ENCODE measurements around the gene CRYGA.

The CRYGA gene, protein sequence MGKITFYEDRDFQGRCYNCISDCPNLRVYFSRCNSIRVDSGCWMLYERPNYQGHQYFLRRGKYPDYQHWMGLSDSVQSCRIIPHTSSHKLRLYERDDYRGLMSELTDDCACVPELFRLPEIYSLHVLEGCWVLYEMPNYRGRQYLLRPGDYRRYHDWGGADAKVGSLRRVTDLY

DNA sequence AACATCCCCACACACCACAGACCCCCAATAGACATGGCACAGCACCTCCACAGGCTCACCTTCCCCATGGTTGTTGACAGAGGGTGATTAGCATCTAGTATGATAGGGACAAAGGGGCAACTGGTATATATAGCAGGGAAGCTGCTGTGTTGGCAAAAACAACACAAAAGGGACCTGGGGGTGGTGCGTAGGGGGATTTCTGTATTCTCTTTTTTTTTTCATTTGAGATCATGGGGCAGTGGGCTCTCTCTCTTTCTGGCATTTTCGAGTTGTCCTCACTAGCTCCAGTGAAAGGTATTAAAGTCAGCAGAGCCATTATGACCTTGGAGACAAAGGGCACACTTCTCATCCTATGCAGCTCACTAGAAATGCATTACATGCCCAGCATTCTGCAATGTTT is at the start of gene CRYGA:
CRYGA (minus strand) TSS at position 101 of the 400 bp plus-strand sequence; CDS start at position 68, 33 bp downstream.
- DNase-seq: no peak

DNA sequence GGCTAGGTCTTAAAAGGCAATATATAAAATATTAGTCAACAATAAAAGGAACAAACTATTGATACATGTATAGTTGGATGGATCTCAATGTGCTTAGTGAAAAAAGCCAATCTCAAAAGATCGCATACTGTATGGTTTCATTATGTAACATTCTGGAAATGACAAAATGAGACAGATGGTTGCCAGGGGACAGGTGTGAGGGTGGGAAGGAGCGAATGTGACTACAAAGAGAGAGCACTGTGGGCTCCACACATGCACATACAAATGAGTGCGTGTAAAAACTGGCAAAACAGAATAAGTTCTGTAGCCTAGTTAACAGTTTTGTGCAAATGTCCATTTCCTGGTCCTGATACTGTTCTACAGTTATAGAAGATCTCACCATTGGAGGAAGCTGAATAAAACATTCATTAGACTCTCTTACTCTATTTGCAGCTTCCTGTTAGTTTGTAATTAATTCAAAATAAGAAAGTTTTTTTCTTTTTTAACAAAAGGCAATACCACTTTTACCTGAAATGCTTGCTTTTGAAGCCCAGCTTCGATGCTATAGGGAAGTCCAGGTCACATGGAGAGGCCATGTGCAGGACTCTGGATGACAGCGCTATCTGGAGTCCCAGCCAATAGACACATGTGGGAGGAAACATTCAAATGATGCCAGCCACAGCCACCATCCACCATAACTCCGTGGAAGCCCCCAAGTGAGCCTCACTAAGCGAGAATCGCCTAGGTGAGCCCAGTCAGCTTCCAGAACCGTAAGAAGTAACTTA is 47.5 kb upstream of the CRYGA start:
- no peak for DNase-seq

DNA sequence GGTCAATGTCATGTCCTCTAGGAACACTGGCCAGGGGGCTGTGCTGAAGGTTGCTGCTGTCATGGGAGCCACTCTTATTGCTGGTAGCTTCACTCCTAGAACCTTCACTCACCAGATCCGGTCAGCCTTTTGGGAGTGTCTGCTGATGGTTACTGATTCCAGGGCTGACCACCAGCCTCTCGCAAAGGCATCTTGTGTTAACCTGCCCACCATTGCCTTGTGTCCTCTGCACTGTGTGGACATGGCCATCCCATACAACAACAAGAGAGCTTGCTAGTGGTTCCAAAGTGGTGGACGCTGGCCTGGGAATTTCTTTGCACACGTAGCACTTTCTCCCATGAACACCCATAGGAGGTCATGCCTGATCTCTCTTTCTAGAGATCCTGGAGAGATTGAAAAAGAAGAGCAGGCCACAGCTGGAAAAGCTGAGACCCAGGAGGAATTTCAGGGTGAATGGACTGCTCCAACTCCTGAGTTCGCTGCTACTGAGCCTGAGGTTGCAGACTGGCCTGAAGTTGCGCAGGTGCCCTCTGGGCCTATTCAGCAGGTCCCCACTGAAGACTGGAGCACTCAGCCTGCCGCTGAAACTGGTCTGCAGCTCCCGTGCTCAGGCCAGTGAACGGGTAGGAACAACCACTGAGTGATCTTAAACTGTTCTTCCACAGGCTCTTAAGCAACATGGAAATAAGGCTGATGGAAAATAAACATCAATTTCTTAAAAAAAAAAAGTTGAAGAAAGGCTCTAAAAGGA is 45.1 kb upstream of the CRYGA start:
- DNase-seq: no peak

DNA sequence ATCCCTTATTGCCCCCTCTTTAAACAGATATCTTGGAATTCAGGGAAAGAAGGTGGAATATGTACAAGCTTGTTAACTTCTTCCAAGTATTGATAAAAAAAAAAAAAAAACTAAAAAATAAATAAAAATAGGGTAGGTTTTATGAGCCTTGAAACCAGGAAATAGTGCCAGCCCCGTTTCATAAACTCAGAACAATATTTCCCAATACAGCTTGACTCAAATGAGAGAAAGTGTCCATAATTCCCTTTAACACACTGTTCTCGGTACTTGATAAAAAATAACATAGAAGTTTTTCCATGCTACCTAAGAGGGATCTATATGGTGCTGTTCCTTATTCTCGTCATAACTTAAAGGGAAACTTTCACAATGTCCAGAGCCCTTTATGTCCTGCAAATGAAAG is 44.4 kb upstream of the CRYGA start:
- no peak for DNase-seq

DNA sequence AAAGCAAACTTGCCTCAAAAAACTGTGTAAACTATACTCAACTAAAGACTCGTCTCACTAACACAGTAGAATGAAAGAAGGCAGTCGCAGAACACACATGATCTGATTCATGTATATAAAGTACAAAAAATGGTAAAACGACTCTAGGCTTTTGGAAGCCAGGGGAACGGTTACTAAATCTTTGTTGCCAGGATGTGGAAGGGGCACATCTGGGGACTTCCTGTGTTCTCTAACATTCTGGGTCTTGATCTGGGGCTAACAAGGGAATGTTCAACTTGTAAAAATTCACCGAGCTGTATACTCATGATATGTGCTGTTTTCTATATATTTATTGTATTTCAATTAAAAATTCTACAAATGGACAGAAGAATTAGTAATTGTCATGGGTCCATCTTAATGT is 40.8 kb upstream of the CRYGA start:
- DNase-seq: no peak

DNA sequence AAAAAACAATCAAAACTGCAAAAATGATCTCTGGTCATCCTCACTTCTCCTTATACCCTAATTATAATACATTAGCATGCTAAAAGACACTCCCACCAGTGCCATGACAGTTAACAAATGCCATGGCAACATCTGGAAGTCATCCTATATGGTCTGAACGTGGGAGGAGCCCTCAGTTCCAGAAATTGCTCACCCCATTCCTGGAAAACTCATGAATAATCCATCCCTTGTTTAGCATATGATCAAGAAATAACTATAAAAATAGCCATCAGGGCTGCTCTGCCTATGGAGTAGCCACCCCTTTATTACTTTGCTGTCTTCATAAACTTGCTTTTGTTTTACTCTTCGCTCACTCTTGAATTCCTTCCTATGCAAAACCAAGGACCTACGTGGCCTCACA is 32.1 kb upstream of the CRYGA start:
- DNase-seq: no peak

DNA sequence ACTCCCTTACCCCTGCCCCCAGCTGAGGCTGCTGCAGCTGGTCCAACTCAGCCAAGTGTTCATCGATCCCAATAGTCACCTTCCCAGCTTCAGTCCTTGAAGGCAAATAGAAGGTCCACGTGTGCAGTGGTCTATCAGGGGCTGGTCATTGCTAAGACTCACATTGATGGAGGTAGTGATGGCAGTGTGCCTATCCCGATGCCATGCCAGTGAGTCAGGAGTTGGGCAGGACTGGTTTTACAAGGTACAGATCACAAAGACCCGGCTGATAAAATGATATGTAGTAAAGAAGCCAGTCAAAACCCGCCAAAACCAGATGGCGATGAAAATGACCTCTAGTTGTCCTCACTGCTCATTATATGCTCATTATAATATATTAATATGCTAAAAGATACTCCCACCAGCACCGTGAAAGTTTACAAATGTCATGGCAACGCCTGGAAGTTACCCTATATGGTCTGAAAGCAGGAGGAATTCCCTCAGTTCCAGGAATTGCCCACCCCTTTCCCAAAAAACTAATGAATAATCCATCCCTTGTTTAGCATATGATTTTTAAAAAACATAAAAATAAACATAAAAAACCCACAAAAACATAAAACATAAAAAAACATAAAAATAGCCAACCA is 29.3 kb upstream of the CRYGA start:
- DNase-seq: no peak

DNA sequence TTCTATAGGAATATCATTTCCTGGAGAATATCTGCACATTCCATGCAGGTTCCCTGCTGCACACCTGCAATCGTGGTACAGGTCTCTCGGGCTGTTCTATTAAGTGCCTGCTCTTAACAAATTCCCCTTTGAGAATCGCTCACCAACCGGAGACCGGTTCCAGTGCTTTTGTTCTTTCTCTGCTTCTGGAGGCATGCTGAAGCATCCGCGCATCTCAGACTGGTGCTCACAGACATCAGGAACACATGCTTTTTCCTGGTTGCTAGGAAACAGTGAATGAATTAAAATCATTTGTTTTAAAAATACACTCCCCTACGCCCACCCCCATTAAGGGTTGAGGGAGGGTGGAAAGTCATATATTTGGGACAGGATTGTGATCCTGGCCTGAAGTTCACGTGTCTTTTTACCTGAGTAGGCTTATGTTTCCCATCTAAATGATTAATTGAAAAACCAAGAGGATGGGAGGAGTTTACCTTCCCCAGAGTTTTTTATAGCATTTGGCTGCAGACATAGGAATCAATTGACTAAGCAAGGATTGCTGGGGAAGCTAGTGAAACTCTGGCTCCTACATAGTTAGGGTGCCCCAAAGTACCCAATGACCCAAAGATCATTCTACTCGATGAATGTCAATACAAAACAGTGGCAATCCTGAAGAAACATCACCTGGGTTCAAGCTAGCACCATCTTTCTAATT is 26.6 kb upstream of the CRYGA start, which contains the start of gene C2orf80:
C2orf80 (minus strand) TSS at position 221 of the 694 bp plus-strand sequence. CDS start 3,044 bp downstream, outside the sequence.
- DNase-seq: no peak

DNA sequence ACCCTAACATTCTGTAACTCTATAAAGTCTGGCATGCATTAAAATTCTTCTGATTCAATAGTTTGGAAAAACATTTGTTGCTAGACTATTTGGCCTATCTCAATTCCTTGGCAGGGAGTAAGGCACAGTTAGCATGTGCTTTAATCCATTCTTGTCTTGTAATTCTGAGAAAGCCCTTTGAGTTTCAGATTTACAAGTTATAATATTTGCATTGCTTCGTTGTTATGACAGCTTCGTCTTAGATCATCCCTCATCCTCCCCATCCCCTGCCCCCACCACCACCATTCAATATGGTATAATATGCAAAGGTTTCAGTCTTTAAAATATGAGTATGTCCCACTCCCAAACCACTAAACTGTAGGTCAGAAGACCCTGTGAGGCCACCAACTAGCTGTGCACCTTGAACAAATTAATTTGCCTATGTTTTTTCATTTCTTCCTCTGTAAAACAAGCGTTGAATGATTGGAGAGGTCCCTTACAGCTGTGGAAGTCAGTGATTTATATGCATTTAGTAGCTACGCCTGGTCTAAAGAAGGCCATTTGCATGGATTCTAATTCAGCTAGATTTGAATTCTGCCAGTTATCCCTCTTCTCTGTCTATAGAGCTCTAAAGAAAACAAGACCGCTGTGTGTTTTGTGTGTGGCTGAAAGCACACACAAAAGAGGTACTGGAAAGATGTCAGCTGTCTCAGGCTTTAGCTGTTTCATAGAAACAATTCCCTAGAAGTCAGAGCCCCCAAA is 25.9 kb upstream of the CRYGA start:
- DNase-seq: no peak

DNA sequence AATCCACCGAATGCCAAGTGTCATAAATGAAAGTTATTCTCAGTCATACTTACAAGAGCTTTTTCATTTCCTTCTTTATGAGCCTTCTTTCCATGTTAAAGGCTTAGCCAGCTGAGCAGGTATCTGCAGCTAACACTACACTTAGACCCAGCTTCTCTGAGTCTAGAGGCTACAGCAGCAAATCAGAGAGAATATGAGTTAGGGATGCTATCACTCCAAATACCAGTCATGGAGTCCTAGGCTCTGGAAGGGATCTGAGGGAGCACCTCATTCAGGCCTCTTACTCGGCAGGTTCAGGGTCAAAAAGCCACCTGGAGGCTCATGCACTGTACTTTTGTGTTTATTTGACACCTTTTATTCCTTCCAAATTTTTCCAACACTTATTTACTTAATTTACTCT is 23.5 kb upstream of the CRYGA start:
- DNase-seq: no peak

DNA sequence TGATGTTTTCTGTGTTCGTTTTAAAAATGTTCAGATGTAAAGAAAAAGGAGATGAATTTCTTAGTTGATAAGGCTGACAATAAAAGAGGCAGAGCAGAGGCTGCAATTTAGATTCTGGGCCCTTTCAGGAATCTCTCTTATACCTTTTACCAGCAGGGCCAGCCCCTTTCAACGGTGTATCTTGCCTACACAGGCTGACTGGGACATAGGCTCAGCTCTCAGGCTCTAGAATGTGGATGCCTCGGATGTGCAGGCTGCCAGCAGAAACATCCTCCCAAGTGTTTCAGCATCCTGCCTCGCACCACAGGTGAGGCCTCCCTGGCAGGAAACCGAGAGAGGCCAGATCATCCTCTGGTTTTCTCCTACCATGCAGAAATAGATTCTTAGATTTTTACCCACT is 23.1 kb upstream of the CRYGA start:
- DNase-seq: no peak

DNA sequence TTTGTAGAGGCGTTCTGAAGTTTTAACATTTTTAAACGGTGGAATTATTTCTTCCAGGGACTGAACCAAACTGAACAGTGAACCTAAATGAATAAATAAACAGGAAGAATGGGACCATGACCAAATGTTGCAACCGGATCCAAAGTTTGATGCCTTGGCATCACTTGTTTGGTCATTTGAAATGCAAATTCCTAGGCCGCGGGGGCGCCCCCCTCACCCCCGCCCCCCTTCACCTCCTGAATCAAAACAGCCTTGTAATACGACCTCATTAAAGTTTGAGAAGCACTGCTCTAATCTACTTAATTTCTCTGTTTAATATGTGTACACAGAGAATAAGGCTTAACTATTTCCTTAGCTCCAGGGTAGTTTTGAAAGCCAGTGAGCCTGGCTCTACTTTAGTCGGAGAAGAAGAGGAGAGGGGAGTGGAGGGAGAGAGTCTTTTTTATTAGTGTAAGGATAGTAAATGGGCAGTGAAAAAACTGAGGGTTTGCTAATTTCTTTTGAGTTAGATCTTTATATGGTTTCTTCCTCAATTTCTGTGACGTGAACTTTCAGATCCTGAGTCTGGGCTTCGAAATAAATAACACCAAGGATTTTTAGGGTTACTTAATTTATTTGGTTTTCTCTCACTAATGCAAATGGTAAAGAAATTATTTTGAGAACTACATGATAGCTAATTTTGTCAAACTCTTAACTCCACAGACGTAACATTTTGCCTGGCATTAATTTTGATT is 20.8 kb upstream of the CRYGA start:
- DNase-seq: no peak

DNA sequence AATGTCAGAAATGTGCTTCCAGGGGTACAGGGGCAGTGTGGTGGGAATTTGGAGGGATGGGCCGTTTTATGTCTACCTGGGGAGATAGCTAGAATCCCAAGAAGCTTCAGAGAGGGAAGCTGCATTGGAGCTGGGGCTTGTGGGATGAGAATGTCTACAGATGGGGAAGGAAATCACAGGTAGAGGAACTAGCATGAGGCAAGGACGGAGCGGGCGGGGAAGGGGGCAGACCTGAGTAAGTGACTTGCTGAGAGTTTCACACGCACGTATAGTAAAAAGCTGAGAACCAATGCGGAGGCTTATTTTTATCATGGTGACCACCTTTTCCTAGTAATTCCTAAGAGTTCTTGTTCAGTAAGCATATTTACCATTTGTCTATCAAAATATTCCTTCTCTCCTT is 20.1 kb upstream of the CRYGA start:
- no peak for DNase-seq

DNA sequence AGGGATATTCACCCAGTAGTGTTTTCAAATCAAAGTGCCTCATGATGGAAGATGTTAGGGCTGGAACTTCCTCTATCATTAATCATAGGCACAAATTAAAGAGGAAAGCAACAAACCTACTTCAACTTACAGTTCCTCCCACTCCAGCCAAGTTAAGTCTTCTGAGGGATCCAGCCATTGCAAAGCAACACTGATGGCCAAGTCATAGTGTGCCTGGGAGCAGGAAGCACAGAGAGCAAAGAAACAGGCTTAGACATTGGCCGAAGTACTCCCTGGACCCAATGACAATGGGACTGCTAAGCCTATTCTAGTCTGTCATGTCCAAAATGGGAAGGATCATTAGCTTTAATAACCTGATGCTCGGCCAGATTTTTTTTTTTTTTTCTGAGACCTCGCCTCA is 19.4 kb upstream of the CRYGA start:
- DNase-seq: no peak

DNA sequence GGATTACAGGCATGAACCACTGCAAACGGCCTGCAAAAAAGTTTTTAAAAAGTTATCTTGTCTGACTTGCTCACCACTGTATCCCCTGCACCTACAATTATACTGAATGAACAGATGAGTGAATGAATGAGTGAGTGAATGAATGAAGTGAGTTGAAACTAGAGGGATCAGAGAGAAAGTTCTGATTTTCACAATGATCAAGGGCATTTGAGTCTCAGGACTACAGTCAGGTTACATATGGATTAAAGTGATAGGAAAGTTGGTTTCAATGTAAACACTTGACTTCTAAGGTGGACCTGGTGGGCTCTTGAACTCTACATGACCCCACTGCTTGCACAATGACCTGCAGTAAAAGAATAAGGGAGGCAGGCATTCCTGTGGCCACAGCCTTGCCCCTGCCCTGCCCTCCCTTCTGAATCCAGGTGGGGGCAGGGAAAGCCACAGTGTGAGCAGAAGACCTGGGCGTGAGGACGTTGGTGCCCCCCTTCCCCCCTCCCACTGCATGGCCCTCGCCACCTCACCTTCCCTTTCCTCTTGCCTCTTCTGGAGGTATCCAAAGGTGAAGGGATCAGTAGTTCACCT is 15.7 kb upstream of the CRYGA start:
- no peak for DNase-seq

DNA sequence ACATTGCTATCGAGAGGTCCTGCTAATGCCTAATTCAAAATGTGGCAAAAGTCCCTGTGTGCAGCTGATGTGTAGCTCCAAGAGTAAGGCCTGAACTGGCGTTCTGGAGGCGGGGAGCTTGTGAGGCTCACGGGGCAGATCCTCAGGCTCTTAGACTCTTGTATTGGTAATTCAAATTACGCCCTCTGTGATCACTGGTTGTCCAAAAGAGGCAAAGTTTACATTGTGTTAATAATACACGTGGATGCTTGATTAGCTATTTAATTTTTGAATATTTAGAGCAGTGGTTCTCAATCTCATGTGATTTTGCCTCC is 12.4 kb upstream of the CRYGA start:
- DNase-seq: no peak

DNA sequence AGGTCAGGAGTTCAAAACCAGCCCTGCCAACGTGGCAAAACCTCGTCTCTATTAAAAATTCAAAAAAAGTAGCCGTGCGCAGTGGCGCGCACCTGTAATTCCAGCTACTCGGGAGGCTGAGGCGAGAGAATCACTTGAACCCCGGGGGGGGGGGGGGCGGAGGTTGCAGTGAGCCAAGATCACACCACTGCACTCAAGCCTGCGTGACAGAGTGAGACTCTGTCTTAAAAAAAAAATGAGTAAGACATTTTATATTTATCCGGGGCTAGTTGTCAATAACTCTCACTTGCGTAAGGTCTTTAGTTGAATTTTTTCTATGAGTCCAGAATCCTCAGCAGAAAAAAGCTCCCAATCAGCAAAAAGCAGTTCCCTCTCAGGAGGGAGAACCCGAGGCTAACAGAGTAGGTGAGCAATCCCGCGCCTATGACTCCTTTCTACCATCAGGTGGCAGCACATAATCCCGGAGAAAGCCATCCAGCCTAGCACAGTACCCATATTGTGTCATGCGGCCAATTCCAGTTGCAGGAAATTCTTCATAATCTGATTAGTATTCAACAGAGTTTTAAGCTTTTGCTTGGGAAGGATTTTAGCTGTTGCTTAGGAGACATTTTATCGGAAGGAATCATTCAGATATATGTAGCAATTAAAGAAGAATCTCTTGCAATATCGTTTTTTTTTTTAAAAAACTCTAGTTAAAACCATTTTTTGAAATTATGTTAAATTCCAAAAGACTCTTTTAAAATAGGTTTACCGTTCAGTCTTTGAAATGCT is 11.9 kb upstream of the CRYGA start:
- peak; percentile 77 for DNase-seq

DNA sequence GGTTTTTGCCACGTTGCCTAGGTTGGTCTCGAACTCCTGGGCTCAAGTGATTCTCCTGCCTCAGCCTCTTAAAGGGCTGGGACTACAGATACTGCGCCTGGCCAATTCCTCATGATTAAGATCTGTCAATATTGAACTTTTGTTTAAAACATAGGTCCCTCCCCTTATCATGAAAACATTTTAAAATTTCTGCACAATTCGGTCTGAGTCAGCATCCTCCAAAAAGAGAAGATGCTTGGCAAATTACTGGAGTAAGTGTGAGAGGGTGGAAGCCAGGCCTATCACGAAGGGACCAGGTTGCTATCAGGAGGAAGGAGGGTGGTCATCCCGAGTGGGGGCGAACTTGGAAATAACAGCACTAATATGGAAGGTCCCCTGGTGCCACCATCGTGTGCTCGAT is 10.8 kb upstream of the CRYGA start:
- no peak for DNase-seq

DNA sequence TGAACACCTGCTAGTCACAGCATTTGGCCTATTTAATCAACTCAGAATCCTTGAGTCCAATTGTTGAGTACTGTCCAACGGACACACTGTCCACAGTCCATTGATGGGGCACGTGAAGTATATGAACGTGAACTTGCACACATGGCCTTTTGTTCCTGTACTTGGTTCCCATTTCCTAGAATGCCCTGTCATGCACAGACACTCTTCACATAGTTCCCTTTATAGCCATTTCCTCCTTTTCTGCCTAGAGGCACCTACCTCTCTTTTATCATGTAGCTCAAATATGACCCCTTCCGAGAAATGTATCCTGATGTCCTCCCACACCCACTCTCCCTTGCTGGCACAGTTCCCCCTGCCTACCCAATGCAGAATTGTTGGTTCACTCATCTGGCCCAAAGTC is 8.7 kb upstream of the CRYGA start:
- no peak for DNase-seq

Measured in right hindlimb (tissue), 1 donor.